ENCODE data around the gene ZHX3. TPM values are rescaled to one million over a fixed set of nuclear protein-coding genes. Genes with fewer than 3 reads are reported as not detected.
A peak's percentile ranks its signal among the peaks of the same experiment; 100 is the strongest.

Gene ZHX3
- total and polyA plus RNA-seq, 2 of the 13 experiments (the other 11 are each of a cell fraction or from before 2014, with no cell fraction given) = 8.4 to 11.7 TPM

DNA sequence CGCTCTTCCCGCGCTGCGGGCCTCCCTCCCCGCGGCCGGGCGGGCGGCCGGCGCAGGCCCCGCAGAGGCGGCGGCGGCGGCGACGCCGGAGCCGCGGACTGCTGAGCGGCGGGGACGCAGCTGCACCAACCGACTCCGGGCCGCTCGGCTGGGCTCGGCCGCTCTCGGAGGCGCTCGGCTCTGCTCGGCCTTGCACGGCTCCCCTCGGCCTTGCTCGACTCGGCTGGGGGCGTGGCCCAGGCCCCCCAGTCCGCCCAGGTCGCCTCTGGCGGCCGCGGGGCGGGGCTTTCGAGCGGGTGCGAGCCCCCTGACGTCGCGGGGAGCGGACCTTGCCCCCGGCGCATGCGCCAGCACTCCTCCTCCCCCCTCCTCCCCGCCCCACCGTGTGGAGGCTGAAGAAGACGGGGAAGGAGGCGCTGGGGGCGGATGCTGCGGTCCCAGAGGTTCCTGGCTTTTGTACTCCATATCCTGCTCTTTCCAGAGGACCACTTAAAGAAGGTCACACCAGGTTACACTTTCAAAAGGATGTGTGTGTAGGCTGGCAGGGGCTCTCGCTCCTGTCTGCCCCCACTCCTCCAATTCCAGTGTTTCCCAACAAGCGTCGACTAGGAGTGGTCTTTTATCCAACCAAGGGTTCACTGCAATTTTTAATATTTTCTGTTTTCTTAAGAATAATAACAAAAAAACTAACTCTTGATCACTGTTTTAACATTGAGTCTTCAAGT, at the start of gene ZHX3 (continued):
- TF ChIP-seq GATAD2A (CRISPR knock-in tag; IDR thresholded peaks at IDR 0.05) (peak; percentile 28; the same call in 1 of the 2 replicates), GATAD1 (CRISPR knock-in tag; IDR thresholded peaks at IDR 0.05) (peak; percentile 49; the same call in 1 of the 2 replicates), ZNF282 (IDR thresholded peaks at IDR 0.05; ENCODE audit: partially characterized antibody) (no peak), CBX5 (CRISPR knock-in tag; IDR thresholded peaks at IDR 0.05; ENCODE audit: borderline replicate concordance) (no peak; the same call in 1 of the 2 replicates), ATF7 (IDR thresholded peaks at IDR 0.05) (no peak), ATF7 (CRISPR knock-in tag; IDR thresholded peaks at IDR 0.05) (no peak), ZNF609 (CRISPR knock-in tag; IDR thresholded peaks at IDR 0.05; ENCODE audit: borderline replicate concordance) (peak; percentile 54; the same call in 1 of the 2 replicates), KAT7 (CRISPR knock-in tag; IDR thresholded peaks at IDR 0.05; ENCODE audit: borderline replicate concordance) (peak; percentile 13; the same call in 1 of the 2 replicates), EED (CRISPR knock-in tag; IDR thresholded peaks at IDR 0.05) (no peak), SMARCE1 (IDR thresholded peaks at IDR 0.05; ENCODE audit: borderline replicate concordance) (0 out of 2 replicates have a peak, but pooled peaks have one; percentile 33), NONO (IDR thresholded peaks at IDR 0.05) (no peak), NONO (CRISPR knock-in tag; conservative IDR thresholded peaks at IDR 0.05) (0 out of 2 replicates have a peak, but pooled peaks have one; percentile 4), ARID5B (CRISPR knock-in tag; IDR thresholded peaks at IDR 0.05) (peak; percentile 80), BCL3 (CRISPR knock-in tag; IDR thresholded peaks at IDR 0.05) (peak; percentile 70; the same call in 1 of the 2 replicates)
- TF ChIP-seq, protein P1, sequence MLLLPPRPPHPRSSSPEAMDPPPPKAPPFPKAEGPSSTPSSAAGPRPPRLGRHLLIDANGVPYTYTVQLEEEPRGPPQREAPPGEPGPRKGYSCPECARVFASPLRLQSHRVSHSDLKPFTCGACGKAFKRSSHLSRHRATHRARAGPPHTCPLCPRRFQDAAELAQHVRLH (CRISPR knock-in tag; IDR thresholded peaks at IDR 0.05; ENCODE audit: borderline replicate concordance, low read depth) = peak; percentile 55; the same call in 1 of the 2 replicates
- TF ChIP-seq, protein P2, sequence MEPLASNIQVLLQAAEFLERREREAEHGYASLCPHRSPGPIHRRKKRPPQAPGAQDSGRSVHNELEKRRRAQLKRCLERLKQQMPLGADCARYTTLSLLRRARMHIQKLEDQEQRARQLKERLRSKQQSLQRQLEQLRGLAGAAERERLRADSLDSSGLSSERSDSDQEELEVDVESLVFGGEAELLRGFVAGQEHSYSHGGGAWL (CRISPR knock-in tag; IDR thresholded peaks at IDR 0.05) = peak; percentile 70
